Measurements from ENCODE around the gene SNRPB2.

SNRPB2 gene

GRCh38 chr20:16732506-16733152, 2.8 kb downstream of the SNRPB2 start:
- no peak overlapping the region for H3K4me2 ChIP-seq (ENCODE audit: low read length)
- H3K27me3 ChIP-seq (ENCODE audit: control insufficient read depth, insufficient read depth, low read length): no peaks in the 10 kb centered on the region
- no peak overlapping the region for H3K4me3 ChIP-seq (ENCODE audit: low read depth, low read length)
- no peaks in the 10 kb centered on the region for H3K9me3 ChIP-seq (ENCODE audit: control insufficient read depth, low read length)
- H2AFZ ChIP-seq: no peak overlapping the region
- no peaks in the 10 kb centered on the region for H3K36me3 ChIP-seq (ENCODE audit: control insufficient read depth, insufficient read depth, low read length)
- H3K9ac ChIP-seq: no peak overlapping the region
- H3K79me2 ChIP-seq: peaks cover 17% of the 10 kb centered on the region
- TF ChIP-seq, protein P1, sequence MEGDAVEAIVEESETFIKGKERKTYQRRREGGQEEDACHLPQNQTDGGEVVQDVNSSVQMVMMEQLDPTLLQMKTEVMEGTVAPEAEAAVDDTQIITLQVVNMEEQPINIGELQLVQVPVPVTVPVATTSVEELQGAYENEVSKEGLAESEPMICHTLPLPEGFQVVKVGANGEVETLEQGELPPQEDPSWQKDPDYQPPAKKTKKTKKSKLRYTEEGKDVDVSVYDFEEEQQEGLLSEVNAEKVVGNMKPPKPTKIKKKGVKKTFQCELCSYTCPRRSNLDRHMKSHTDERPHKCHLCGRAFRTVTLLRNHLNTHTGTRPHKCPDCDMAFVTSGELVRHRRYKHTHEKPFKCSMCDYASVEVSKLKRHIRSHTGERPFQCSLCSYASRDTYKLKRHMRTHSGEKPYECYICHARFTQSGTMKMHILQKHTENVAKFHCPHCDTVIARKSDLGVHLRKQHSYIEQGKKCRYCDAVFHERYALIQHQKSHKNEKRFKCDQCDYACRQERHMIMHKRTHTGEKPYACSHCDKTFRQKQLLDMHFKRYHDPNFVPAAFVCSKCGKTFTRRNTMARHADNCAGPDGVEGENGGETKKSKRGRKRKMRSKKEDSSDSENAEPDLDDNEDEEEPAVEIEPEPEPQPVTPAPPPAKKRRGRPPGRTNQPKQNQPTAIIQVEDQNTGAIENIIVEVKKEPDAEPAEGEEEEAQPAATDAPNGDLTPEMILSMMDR (IDR thresholded peaks at IDR 0.05): no peak
- H3K4me1 ChIP-seq: no peaks in the 10 kb centered on the region
- no peak overlapping the region for H3K27ac ChIP-seq

GRCh38 chr20:16740365-16741072, 10.7 kb downstream of the SNRPB2 start:
- Histone ChIP-seq H3K9me3 (ENCODE audit: control insufficient read depth, low read length) (no peaks in the 10 kb centered on the region), H3K79me2 (no peaks in the 10 kb centered on the region), H3K4me3 (ENCODE audit: low read depth, low read length) (no peak overlapping the region), H3K4me1 (no peaks in the 10 kb centered on the region), H3K9ac (no peak overlapping the region), H3K27ac (no peak overlapping the region), H3K27me3 (ENCODE audit: control insufficient read depth, insufficient read depth, low read length) (no peaks in the 10 kb centered on the region), H2AFZ (no peak overlapping the region), H3K4me2 (ENCODE audit: low read length) (no peak overlapping the region), H3K36me3 (ENCODE audit: control insufficient read depth, insufficient read depth, low read length) (no peaks in the 10 kb centered on the region)
- TF ChIP-seq, protein P1 (IDR thresholded peaks at IDR 0.05): no peak

DNA sequence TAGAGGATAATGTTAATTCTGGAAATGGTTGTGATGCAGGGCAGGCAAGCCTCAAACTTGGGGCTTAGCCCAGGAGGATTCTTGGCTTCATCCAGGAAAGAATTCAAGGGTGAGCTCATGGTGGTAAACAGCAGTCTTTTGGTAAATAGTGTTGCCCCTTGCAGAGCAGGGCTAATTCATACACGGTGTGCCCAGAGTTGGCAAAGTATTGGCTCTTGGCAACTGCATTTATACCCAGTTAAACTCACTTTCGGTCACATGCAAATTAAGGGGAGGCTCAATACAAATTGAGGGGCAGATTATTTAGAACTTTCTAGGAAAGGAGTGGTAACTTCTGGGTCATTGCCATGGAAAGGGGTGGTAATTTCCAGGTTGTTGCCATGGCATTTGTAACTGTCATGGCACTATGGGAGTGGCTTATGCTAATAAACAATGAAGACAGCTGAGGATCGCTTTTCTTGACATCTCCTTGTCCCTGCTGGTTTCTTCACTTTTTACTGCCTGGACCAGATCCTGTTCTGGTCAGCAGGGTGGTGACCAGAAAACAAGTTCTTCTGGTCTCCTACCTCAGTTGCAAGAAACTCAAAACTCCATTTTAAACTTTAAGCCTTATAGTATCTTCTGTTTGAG, 14.5 kb downstream of the SNRPB2 start:
- Histone ChIP-seq H3K27me3 (ENCODE audit: control insufficient read depth, insufficient read depth, low read length) (no peaks in the 10 kb centered on the region), H3K4me2 (ENCODE audit: low read length) (no peak overlapping the region), H3K36me3 (ENCODE audit: control insufficient read depth, insufficient read depth, low read length) (no peaks in the 10 kb centered on the region), H3K9ac (no peak overlapping the region), H3K4me3 (ENCODE audit: low read depth, low read length) (no peak overlapping the region), H3K79me2 (no peaks in the 10 kb centered on the region), H3K4me1 (no peaks in the 10 kb centered on the region), H3K9me3 (ENCODE audit: control insufficient read depth, low read length) (no peaks in the 10 kb centered on the region), H2AFZ (no peak overlapping the region), H3K27ac (no peak overlapping the region)
- TF ChIP-seq, protein P1 (IDR thresholded peaks at IDR 0.05): no peak

GRCh38 chr20:16745204-16745603, 15.4 kb downstream of the SNRPB2 start:
- Histone ChIP-seq H3K27me3 (ENCODE audit: control insufficient read depth, insufficient read depth, low read length) (no peaks in the 10 kb centered on the region), H3K79me2 (no peaks in the 10 kb centered on the region), H3K4me1 (no peaks in the 10 kb centered on the region), H3K9me3 (ENCODE audit: control insufficient read depth, low read length) (no peaks in the 10 kb centered on the region), H3K4me2 (ENCODE audit: low read length) (no peak overlapping the region), H3K36me3 (ENCODE audit: control insufficient read depth, insufficient read depth, low read length) (no peaks in the 10 kb centered on the region), H3K9ac (no peak overlapping the region), H3K4me3 (ENCODE audit: low read depth, low read length) (no peak overlapping the region), H3K27ac (no peak overlapping the region), H2AFZ (no peak overlapping the region)
- TF ChIP-seq, protein P1 (IDR thresholded peaks at IDR 0.05): no peak

Data from parathyroid adenoma (tissue), 2 donors.